ENCODE data around the gene KCTD7. TPM values are rescaled to one million over a fixed set of nuclear protein-coding genes. Genes with fewer than 3 reads are reported as not detected.
"Not testable (repeated sequence)": the region's sequence is repeated elsewhere in the genome, so short reads cannot be mapped to it uniquely, and the experiment has no call there.

KCTD7 gene
- total RNA-seq, 1 donor from 2014 or later: 11.6 TPM

- Mint-ChIP-seq H3K27me3 (ENCODE audit: low read depth, unreplicated experiment) (no peaks in the 10 kb centered on the region), H3K4me3 (ENCODE audit: unreplicated experiment) (no peak overlapping the region), H3K36me3 (ENCODE audit: low read depth, unreplicated experiment) (peaks cover 8% of the 10 kb centered on the region), H3K9me3 (ENCODE audit: unreplicated experiment) (peaks cover 9% of the 10 kb centered on the region), H3K4me1 (ENCODE audit: low read depth, unreplicated experiment) (peaks cover 17% of the 10 kb centered on the region), H3K27ac (ENCODE audit: unreplicated experiment) (no peak overlapping the region)
- Histone ChIP-seq H4K20me1 (ENCODE audit: insufficient read depth, low read length) (peaks cover 38% of the 10 kb centered on the region), H3K9ac (ENCODE audit: low read length) (no peak overlapping the region), H3K4me1 (ENCODE audit: insufficient read depth, low read length) (no peaks in the 10 kb centered on the region), H3K27me3 (ENCODE audit: insufficient read depth, low read length) (no peaks in the 10 kb centered on the region), H2AFZ (ENCODE audit: low read depth, low read length) (no peak overlapping the region), H3K79me2 (ENCODE audit: insufficient read depth, low read length) (peaks cover 80% of the 10 kb centered on the region), H3K36me3 (ENCODE audit: insufficient read depth, low read length) (no peaks in the 10 kb centered on the region), H3K9me3 (ENCODE audit: insufficient read depth, low read depth, low read length) (no peaks in the 10 kb centered on the region), H3K27ac (ENCODE audit: low read depth, low read length) (no peak overlapping the region), H3K4me3 (ENCODE audit: insufficient read depth, low read depth, low read length) (no peak overlapping the region), H3K4me2 (ENCODE audit: low read length) (no peak overlapping the region)
- TF ChIP-seq CTCF (IDR thresholded peaks at IDR 0.05; ENCODE audit: insufficient read depth, low read depth, low read length) (no peak), EZH2 (IDR thresholded peaks at IDR 0.05; ENCODE audit: insufficient read depth, low read length) (no peak)
- DNase-seq (ENCODE audit: low read depth): no peak
- no peak for FAIRE-seq
These were observed 58.5 kb downstream of the KCTD7 start for GRCh38 chr7:66687186-66687585.

GRCh38 chr7:66687672-66688071 lies 59.0 kb downstream of the KCTD7 start:
- H3K79me2 ChIP-seq (ENCODE audit: insufficient read depth, low read length): peaks cover 76% of the 10 kb centered on the region
- H3K27ac ChIP-seq (ENCODE audit: low read depth, low read length); H2AFZ ChIP-seq (ENCODE audit: low read depth, low read length); FAIRE-seq; DNase-seq (ENCODE audit: low read depth); H3K27me3 Mint-ChIP-seq (ENCODE audit: low read depth, unreplicated experiment); H3K4me2 ChIP-seq (ENCODE audit: low read length); H3K4me3 ChIP-seq (ENCODE audit: insufficient read depth, low read depth, low read length); H3K27me3 ChIP-seq (ENCODE audit: insufficient read depth, low read length); H3K4me3 Mint-ChIP-seq (ENCODE audit: unreplicated experiment); H3K36me3 Mint-ChIP-seq (ENCODE audit: low read depth, unreplicated experiment); H3K9me3 Mint-ChIP-seq (ENCODE audit: unreplicated experiment); H3K4me1 ChIP-seq (ENCODE audit: insufficient read depth, low read length); H3K36me3 ChIP-seq (ENCODE audit: insufficient read depth, low read length); H3K27ac Mint-ChIP-seq (ENCODE audit: unreplicated experiment); H3K9ac ChIP-seq (ENCODE audit: low read length); H3K9me3 ChIP-seq (ENCODE audit: insufficient read depth, low read depth, low read length): not testable (repeated sequence)
- H4K20me1 ChIP-seq (ENCODE audit: insufficient read depth, low read length): peaks cover 38% of the 10 kb centered on the region
- peaks cover 17% of the 10 kb centered on the region for H3K4me1 Mint-ChIP-seq (ENCODE audit: low read depth, unreplicated experiment)

- H3K79me2 ChIP-seq (ENCODE audit: insufficient read depth, low read length): peaks cover 62% of the 10 kb centered on the region
- no peak for DNase-seq (ENCODE audit: low read depth)
- Mint-ChIP-seq H3K27ac (ENCODE audit: unreplicated experiment) (no peak overlapping the region), H3K4me1 (ENCODE audit: low read depth, unreplicated experiment) (peaks cover 9% of the 10 kb centered on the region), H3K4me3 (ENCODE audit: unreplicated experiment) (no peak overlapping the region), H3K36me3 (ENCODE audit: low read depth, unreplicated experiment) (peaks cover 9% of the 10 kb centered on the region), H3K9me3 (ENCODE audit: unreplicated experiment) (peaks cover 7% of the 10 kb centered on the region), H3K27me3 (ENCODE audit: low read depth, unreplicated experiment) (no peaks in the 10 kb centered on the region)
- no peaks in the 10 kb centered on the region for H3K36me3 ChIP-seq (ENCODE audit: insufficient read depth, low read length)
- no peak overlapping the region for H3K4me2 ChIP-seq (ENCODE audit: low read length)
- H3K4me1 ChIP-seq (ENCODE audit: insufficient read depth, low read length): no peaks in the 10 kb centered on the region
- peaks cover 35% of the 10 kb centered on the region for H4K20me1 ChIP-seq (ENCODE audit: insufficient read depth, low read length)
- H2AFZ ChIP-seq (ENCODE audit: low read depth, low read length): no peak overlapping the region
- H3K9me3 ChIP-seq (ENCODE audit: insufficient read depth, low read depth, low read length): no peaks in the 10 kb centered on the region
- H3K9ac ChIP-seq (ENCODE audit: low read length): no peak overlapping the region
- no peak for FAIRE-seq
- no peak for TF ChIP-seq EZH2 (IDR thresholded peaks at IDR 0.05; ENCODE audit: insufficient read depth, low read length)
- TF ChIP-seq CTCF (IDR thresholded peaks at IDR 0.05; ENCODE audit: insufficient read depth, low read depth, low read length): no peak
- no peak overlapping the region for H3K4me3 ChIP-seq (ENCODE audit: insufficient read depth, low read depth, low read length)
- H3K27ac ChIP-seq (ENCODE audit: low read depth, low read length): no peak overlapping the region
- H3K27me3 ChIP-seq (ENCODE audit: insufficient read depth, low read length): no peaks in the 10 kb centered on the region
These were observed 60.4 kb downstream of the KCTD7 start for GRCh38 chr7:66689081-66689480.
